Motor neuron (in vitro differentiated cells): Measurements from ENCODE around the gene TMEM94. TPM values are rescaled to one million over a fixed set of nuclear protein-coding genes. Genes with fewer than 3 reads are reported as not detected.
A peak's percentile ranks its signal among the peaks of the same experiment; 100 is the strongest.
"Not testable (repeated sequence)": the region's sequence is repeated elsewhere in the genome, so short reads cannot be mapped to it uniquely, and the experiment has no call there.

Source experiments
- ATAC-seq, 8 experiments: fragments of 200-7000 bp; cut with Tn5 transposase; replicated peaks in 6 of 8; 2 replicates each; pipeline ENCODE4 v1.8.0; 2021; ENCODE audit warnings: mild to moderate bottlenecking in 8 of 8, moderate library complexity in 8 of 8
- H3K27ac ChIP-seq, 2 donors: fragments of 250-450 bp; sonication (Bioruptor Pico); 2 replicates each; pipeline ENCODE4 v1.9.0; 2021; ENCODE audit warnings: antibody characterized with exemption in 2 of 2, mild to moderate bottlenecking in 2 of 2, moderate library complexity in 1 of 2
- H3K4me1 ChIP-seq, 2 donors: fragments of 250-450 bp; sonication (Bioruptor Pico); replicated peaks in 1 of 2; 2 replicates each; pipeline ENCODE4 v1.6.1; 2021; ENCODE audit warnings: antibody characterized with exemption in 2 of 2, mild to moderate bottlenecking in 2 of 2, moderate library complexity in 1 of 2
- H3K4me3 ChIP-seq, 5 donors: fragments of 250-450 bp; sonication (Bioruptor Pico); 2 replicates each; pipeline ENCODE4 v1.9.0; 2021; ENCODE audit warnings: antibody characterized with exemption in 5 of 5, mild to moderate bottlenecking in 5 of 5, moderate library complexity in 4 of 5
- WGBS, 10 experiments: fragments of 450-650 bp; shearing (Covaris generic); methylation state at CpG; one replicate each; pipeline ENCODE4 v1.0.0; 2022; 5-methylcytosine and 5-hydroxymethylcytosine counted together
- in situ Hi-C, 9 experiments: fragments of 400-800 bp; cut with MboI; loops; one replicate each; pipeline ENCODE4 v1.15.0; 2021; ENCODE audit warnings: low sequenced_read_pairs in 9 of 9, low pct_unique_long_range_greater_than_20kb in 2 of 9; ENCODE audit not compliant: unreplicated experiment in 9 of 9
- total RNA-seq, 8 experiments: library from RNA; unstranded; fragments of 300-600 nt; gene quantifications; 2 replicates each; pipeline versions ENCODE4 v1.2.3 to v1.2.4, GENCODE V29; 2022

The TMEM94 gene
- total RNA-seq, 8 experiments from 2014 or later: 19.3 to 92.7 (median 56.1) TPM

DNA sequence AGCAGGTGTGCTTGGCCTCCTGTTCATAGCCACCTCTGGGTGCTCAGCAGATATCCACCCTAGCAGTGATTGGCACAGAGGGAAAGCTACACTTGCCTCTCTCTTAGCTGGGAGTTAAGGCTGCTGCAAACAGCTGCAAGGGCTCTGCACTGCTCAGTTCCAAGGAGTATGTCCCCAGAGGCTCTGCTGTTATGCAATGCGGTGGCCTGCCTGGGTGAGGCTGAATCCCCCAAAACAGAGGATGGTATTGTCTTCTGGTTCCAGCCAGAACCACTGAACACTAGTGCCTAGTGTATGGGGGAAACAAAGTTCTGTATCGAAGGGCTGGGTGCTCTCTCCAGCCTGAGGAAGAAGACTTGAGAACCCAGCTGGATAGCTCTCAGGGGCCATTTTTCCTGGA lies 16.8 kb downstream of the TMEM94 start:
- Histone ChIP-seq H3K27ac (no peak overlapping the region), H3K4me3 (no peak overlapping the region), H3K4me1 (peaks cover 27 to 33% of the 10 kb centered on the region in 2 donors)
- 80% methylated on average over 1 of the region's 2 CpGs; no CpG with 5 or more reads in 9 of the 10 experiments for WGBS, 10 experiments
- in situ Hi-C loops: no loop called here
- ATAC-seq: no peak

GRCh38 chr17:75474736-75475135 lies 18.3 kb downstream of the TMEM94 start:
- peak in 2 of 8 experiments; percentile 2 to 10 for ATAC-seq
- Histone ChIP-seq H3K4me3 (no peak overlapping the region), H3K4me1 (peaks cover 27 to 41% of the 10 kb centered on the region in 2 donors), H3K27ac (peak overlapping the region in 1 of 2 donors; percentile 61)
- in situ Hi-C loops: no loop called here
- WGBS, 10 experiments: 85 to 100% (median 95%) methylated on average over 1 to 3 of the region's 6 CpGs; no CpG with 5 or more reads in 6 of the 10 experiments

GRCh38 chr17:75475144-75475835 lies 18.9 kb downstream of the TMEM94 start:
- Histone ChIP-seq H3K4me1 (peaks cover 27 to 41% of the 10 kb centered on the region in 2 donors), H3K27ac (peak overlapping the region; percentile 9 to 61), H3K4me3 (no peak overlapping the region)
- 0 to 88% (median 80%) methylated on average over 1 to 4 of the region's 13 CpGs; no CpG with 5 or more reads in 7 of the 10 experiments for WGBS, 10 experiments
- in situ Hi-C loops: no loop called here
- ATAC-seq: peak in 5 of 8 experiments; percentile 53 to 70 (median 58)

DNA sequence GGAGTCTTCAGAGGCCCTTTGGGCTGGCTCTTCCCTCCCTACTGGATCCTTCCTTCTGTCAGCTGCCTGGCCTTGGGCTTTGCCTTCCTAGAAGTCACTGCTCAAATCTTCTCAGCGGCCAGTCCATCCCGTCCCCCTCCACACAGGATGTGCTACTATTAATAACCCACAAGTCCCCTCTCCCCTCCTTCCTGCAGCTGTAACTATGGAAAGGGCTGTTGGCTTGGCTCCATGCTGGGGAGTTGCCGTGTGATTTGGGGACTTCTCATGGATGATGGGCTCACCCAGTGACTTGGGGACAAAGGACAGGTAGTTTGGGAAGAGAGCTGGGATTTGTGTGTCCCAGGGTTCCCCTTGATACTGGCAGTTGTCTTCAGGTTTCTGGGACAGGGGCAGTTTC lies 19.4 kb downstream of the TMEM94 start:
- peaks cover 27 to 41% of the 10 kb centered on the region in 2 donors for H3K4me1 ChIP-seq
- peak overlapping the region in 1 of 2 donors; percentile 61 for H3K27ac ChIP-seq
- H3K4me3 ChIP-seq: no peak overlapping the region
- 33% methylated on average over 1 of the region's 3 CpGs; no CpG with 5 or more reads in 9 of the 10 experiments for WGBS, 10 experiments
- in situ Hi-C loops: no loop called here
- ATAC-seq: peak in 5 of 8 experiments; percentile 31 to 49 (median 38)

- Histone ChIP-seq H3K27ac (peak overlapping the region in 1 of 2 donors; percentile 61), H3K4me1 (peaks cover 27 to 45% of the 10 kb centered on the region in 2 donors), H3K4me3 (no peak overlapping the region)
- in situ Hi-C loops: no loop called here
- WGBS, 10 experiments: 20 to 31% methylated on average over 2 to 3 of the region's 8 CpGs; no CpG with 5 or more reads in 8 of the 10 experiments
- ATAC-seq: peak in 6 of 8 experiments; percentile 75 to 90 (median 83)
These were observed 19.8 kb downstream of the TMEM94 start for GRCh38 chr17:75476271-75476671.

GRCh38 chr17:75476752-75477489 lies 20.5 kb downstream of the TMEM94 start:
- in situ Hi-C loops: no loop called here
- whole genome bisulfite sequencing, 10 experiments: 20 to 100% (median 82%) methylated on average over 1 to 6 of the region's 11 CpGs; no CpG with 5 or more reads in 2 of the 10 experiments
- no peak overlapping the region for H3K4me3 ChIP-seq
- no peak for ATAC-seq
- peak overlapping the region in 1 of 2 donors; percentile 61 for H3K27ac ChIP-seq
- H3K4me1 ChIP-seq: peaks cover 27 to 51% of the 10 kb centered on the region in 2 donors

DNA sequence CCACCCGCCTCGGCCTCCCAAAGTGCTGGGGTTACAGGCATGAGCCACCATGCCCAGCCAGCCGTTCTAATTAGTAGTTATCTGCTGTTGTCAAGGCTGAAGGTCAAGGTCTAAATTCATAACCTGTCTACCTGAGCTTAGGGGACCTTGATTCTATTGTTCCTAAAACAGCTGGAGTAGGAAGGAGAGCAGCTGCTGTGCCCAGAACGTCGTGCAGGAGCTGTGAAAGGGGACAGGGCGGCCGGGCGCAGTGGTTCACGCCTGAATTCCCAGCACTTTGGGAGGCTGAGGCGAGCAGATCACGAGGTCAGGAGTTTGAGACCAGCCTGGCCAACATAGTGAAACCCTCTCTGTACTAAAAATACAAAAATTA lies 21.0 kb downstream of the TMEM94 start:
- H3K27ac ChIP-seq, in situ Hi-C loops, H3K4me3 ChIP-seq, ATAC-seq: not testable (repeated sequence)
- whole genome bisulfite sequencing, 10 experiments: 90 to 100% (median 100%) methylated on average over 1 to 10 of the region's 11 CpGs; no CpG with 5 or more reads in 7 of the 10 experiments
- peaks cover 27 to 53% of the 10 kb centered on the region in 2 donors for H3K4me1 ChIP-seq

GRCh38 chr17:75478508-75478907 lies 22.1 kb downstream of the TMEM94 start:
- no peak for ATAC-seq
- 0 to 84% (median 34%) methylated on average over 1 to 7 of the region's 7 CpGs; no CpG with 5 or more reads in 4 of the 10 experiments for WGBS, 10 experiments
- H3K4me3 ChIP-seq: no peak overlapping the region
- in situ Hi-C loops: no loop called here
- H3K27ac ChIP-seq: peak overlapping the region in 1 of 2 donors; percentile 16
- H3K4me1 ChIP-seq: peaks cover 27 to 53% of the 10 kb centered on the region in 2 donors

GRCh38 chr17:75480281-75480680 lies 23.8 kb downstream of the TMEM94 start:
- 80 to 100% (median 100%) methylated on average over 1 to 3 of the region's 6 CpGs; no CpG with 5 or more reads in 3 of the 10 experiments for WGBS, 10 experiments
- Histone ChIP-seq H3K27ac (no peak overlapping the region), H3K4me3 (no peak overlapping the region), H3K4me1 (peaks cover 18 to 43% of the 10 kb centered on the region in 2 donors)
- in situ Hi-C loops: no loop called here
- ATAC-seq: no peak

DNA sequence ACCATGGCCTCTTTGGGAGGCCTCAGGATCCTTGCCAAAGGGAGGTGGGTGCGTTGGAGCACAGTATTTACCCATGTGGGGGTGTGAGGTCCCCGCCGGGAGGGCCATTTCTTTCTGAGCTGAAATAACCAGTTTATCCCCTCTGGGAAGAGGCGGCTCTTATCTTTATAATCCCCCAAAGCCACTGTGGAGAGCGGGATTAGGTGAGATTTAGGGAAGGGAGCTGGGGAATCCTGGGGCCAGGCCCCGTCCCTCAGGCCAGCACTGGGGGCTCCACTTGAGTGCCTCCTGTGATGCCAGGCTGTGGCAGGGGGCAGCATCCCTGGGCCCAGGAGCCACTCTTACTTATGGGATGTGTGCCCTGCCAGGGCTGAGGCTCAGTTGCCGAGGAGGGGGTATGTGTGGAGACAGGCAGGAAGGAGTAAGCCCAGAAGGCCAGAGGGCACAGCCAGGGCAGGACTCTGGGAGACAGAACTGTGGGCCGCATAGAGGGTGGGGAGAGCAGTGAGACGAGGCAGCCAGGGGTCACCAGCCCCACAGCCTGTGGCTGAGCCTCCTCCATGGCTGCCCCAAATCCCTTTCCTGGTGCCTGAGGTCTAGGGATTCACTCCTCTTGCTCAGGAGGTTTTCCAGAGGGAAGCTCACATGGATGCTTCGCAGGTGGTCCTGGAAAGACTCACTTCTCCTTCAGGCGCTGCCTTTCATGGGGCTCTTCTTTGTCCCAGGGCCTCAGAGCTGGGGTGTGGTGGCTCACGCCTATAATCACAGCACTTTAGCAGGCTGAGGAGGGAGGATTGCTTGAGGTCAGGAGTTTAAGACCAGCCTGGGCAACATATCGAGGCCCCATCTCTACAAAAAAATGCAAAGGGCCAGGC lies 25.0 kb downstream of the TMEM94 start:
- Histone ChIP-seq H3K4me3 (no peak overlapping the region), H3K4me1 (peaks cover 8 to 31% of the 10 kb centered on the region in 2 donors), H3K27ac (no peak overlapping the region)
- ATAC-seq: peak in 5 of 8 experiments; percentile 15 to 78 (median 28)
- in situ Hi-C loops: no loop called here
- 29 to 100% (median 90%) methylated on average over 1 to 5 of the region's 13 CpGs; no CpG with 5 or more reads in 3 of the 10 experiments for WGBS, 10 experiments

- no peak overlapping the region for H3K4me3 ChIP-seq
- H3K27ac ChIP-seq: no peak overlapping the region
- peak in 1 of 8 experiments; percentile 16 for ATAC-seq
- WGBS, 10 experiments: 67 to 100% (median 83%) methylated on average over 1 to 7 of the region's 16 CpGs; no CpG with 5 or more reads in 1 of the 10 experiments
- in situ Hi-C loops: no loop called here
- H3K4me1 ChIP-seq: peaks cover 0 to 22% of the 10 kb centered on the region in 2 donors
These were observed 25.9 kb downstream of the TMEM94 start for GRCh38 chr17:75482098-75482942.

- in situ Hi-C loops: no loop called here
- H3K27ac ChIP-seq: no peak overlapping the region
- WGBS, 10 experiments: 100% methylated on average over 1 of the region's 12 CpGs; no CpG with 5 or more reads in 9 of the 10 experiments
These were observed 29.3 kb downstream of the TMEM94 start for GRCh38 chr17:75485688-75486087.

More at GRCh38 chr17:75485688-75486087, 29.3 kb downstream of the TMEM94 start:
- H3K4me3 ChIP-seq: no peak overlapping the region
- peaks cover 0 to 13% of the 10 kb centered on the region in 2 donors for H3K4me1 ChIP-seq
- ATAC-seq: peak in 1 of 8 experiments; percentile 5
